Dedifferentiated amniotic fluid mesenchymal stem cell (primary cell): ENCODE data around the gene ZFYVE28.

Source experiments
- DNase-seq: peaks from one replicate; pipeline ENCODE4 v3.0.0-alpha.2; 2016; ENCODE audit errors: extremely low spot score

The ZFYVE28 gene

GRCh38 chr4:2368746-2369437 lies 49.6 kb downstream of the ZFYVE28 start:
- no peak for DNase-seq

DNA sequence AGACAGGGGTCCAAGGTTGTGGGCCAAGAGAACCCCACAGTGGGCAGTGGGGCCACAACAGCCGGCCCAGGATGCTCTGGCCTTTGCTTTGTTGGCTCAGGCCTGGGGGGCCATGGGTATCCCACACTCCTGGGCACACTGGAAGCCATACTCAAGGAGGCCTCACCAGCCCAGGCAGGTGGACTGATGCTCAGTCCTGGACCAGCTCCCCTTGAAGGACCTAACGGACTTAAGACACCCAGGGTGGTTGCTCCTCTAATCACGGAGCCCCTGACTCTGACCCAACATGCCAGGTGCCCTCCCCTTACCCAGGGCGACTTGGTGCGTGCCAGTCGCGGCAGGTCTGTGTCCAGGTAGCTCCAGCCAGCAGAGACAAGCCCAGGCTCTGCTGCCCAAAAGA lies 50.8 kb downstream of the ZFYVE28 start:
- no peak for DNase-seq

DNA sequence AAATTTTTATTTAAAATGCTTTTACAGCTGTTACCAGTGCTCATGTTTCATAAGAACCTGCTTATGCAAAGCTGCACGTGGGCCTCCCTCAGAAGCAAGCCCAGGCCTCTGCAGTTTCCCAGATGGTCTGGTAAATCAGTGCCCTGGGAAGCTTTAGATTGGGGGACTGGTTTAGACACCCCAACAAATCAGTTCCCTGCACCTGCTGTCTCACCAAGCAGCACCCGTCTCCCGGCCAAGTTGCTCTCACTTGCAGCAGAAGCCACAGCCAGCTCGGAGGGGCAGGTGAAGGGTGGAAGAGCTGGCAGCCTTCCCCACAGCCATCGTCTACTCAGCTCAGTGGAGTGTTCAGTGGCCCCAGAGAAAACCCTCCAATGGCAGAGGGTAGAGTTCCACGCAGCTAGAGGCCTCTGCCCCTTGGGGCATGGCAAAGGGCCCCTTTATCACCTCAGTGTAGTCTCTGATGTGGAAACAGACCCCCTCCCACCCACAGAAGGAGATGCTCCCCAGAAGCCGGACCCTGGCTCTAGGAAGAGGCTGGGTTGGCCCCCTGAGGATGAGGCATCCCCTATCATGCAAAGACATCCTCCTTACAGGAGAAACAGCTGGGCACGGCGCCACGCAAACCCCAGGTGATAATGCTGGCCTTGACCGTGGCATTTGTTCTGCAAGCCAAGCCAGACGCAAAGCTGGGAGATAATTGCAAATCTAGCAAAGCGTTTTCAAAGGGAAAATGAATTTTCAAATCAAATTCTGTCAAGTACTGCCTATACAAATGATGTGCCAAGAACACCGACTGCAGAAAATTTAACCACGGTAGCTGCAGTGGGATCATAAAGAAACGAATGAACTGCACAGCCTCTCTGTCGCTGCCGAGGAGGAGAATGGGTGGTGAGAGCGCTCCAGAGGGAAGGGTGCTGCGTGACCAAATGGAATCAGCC lies 51.9 kb downstream of the ZFYVE28 start:
- DNase-seq, result no peak

DNA sequence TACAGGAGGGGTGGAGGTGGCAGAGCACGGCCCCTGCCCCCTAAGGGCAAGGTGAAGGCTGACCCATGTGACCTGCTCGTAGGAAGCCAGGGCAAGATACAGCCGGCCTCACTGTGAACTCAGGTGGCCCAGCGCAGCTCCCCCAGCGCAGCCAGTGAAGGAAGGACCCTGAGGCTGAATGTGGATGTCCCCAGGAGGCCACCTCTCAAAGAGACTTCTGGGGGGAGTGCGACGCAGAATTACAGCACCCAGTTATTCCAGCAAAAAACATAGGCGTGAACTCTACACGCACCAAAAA lies 52.6 kb downstream of the ZFYVE28 start:
- DNase-seq, result no peak

DNA sequence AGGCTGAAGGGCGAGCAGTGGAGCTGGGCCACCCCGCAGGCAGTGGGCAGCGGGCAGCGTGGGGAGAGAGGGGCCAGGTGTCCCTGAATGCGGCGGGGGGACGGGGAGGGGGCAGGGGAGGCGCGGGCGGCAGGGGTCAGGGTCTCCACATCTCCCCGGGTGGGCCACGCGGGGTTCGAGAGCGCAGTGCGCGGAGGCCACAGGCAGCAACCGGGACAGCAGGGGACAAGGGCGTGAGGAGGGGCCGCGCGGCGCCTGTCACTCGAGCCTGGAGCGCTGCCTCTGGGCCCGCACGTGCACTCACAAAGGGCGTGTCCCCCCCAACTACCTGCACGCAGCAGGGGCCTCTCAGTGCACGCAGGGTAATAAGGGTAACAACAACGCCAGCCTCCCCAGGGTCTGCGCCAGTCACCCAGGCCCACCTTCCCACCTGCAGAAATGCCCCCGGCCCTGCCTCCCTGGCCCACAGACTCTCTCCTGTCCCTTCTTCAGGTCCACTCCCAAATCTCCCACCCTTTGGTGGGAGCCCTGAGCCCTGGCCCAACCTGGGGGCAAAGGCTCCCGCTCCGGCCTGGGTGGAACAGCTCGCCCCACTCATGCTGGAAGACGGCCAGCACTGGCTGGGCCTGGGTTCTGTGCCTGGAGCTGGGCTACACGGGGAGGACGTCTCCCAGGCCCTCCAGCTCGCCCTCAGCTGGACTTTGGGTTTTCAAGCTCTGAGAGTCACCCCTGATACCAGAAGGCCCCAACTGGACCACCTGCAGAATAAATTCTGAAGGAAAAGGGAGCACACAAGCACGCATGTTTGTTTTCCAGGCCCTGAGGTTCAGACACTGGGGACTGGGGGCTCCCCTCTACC lies 53.2 kb downstream of the ZFYVE28 start:
- no peak for DNase-seq

GRCh38 chr4:2364654-2365053 lies 53.8 kb downstream of the ZFYVE28 start:
- no peak for DNase-seq

DNA sequence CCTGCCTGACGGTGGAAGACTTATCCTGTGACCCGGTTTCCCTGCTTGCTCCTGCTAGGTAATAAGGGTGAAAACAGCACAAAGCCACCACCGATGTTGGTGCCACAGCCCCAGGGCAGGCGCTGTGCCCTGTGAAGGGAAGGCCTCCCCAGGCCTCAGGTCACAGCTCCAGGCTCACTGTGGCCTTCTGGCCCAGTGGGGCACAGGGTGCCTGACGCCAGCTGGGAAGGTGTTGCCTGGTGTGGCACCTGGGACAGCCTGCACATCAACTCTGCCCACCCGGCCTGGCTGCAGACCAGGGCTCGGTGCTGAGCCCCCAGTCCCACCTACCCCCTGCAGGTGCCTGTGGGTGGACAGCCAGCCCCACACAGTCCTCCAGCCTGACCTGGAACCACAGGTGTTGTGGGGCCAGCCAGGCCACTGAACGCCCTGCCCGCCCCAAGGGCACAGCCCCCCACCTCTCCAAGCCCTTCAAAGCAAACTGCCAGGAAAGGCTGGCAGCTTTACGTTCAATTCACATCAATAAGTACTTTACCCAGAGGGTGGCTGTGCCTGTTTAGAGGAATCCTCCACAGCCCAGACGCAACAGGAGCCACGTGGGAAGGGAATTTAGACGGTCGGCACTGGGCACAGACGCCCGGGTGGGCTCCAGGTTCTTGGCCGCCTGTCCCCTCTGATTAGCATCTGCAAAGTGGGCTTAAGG lies 54.3 kb downstream of the ZFYVE28 start:
- no peak for DNase-seq

DNA sequence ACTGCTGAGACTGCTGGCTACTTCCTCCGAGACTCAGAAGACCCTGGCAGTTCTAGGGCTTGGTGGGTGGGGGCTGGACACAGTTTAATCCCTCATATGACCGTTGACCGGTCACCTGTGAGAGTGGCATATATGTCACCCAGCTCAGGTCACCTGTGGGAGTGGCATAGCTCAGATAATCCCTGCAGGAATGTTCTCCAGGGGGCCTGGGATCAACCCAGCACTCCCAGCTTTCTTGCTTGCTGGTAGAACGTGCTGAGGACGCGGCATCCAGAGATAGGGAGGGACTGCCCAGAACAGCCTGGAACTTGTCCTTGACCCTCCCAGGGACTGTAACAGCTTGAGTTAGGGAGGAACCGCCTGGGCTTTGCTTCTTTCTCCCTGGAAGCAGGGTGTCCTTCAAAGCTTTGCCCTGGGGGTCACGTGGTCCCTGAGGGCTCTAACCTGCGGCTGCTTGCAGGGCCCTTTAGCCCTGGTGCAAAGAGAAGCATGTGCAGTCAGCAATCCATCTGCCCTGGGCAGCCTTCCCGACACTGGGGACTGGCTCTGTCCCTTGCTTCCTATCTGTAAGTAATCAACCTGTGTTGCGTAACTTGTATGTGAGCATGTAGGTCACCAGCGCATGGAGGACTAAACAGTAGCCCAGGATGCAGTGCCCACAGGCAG lies 55.3 kb downstream of the ZFYVE28 start:
- DNase-seq, result no peak

GRCh38 chr4:2362266-2363055 lies 56.0 kb downstream of the ZFYVE28 start:
- no peak for DNase-seq

GRCh38 chr4:2361366-2362265 lies 56.8 kb downstream of the ZFYVE28 start:
- DNase-seq, result no peak

DNA sequence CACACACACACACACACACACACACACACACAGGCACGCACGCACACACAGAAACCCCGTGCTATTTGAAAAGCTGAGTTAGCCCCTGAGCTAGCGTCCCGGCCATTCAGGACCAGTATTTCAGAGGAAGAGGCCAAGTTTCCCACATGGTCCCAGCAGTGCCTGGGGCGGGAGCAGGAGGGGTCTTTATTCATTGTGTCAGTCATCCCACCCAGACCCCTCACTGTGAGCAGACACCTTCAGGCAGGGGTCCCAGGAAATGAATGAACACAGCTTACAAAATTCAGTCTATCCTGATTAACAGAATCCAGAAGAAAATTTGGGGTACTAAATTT lies 58.1 kb downstream of the ZFYVE28 start:
- no peak for DNase-seq

DNA sequence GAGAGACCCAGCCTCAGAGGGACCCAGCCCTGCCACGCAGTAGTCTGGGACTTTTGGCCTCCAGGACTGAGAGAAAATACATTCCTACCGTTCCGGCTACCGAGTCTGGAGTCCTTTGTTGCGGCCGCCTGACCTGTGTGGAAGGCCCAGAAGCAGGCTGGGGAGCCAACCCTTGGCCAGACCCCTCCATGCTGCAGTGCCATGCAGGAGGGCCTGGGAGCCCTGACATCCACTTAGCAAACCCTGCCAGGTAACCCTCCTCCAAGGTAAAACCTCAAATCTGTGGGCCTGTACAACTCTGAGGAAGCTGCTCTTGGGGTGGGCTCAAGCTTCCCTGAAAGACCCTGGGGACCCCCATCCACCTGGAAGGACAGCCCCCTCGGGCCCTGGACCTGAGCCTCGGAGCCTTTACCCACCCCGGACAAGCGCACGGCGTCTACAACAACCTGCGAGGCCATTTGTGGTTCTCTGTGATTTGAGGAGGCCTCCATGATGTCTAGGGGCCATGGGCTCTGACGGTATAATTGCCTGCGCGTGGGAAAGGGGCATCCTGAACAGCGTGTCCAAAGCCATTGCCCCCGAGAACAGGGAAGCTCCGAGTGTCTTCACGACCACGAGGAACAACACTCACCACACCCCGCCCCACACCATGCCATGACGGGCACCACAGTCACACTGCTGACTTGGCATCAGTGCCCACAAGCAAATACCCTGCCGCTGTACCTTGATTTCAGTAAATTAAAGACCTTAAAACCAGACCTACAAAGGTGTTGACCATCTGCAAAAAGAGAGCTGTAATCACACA lies 58.7 kb downstream of the ZFYVE28 start:
- no peak for DNase-seq

DNA sequence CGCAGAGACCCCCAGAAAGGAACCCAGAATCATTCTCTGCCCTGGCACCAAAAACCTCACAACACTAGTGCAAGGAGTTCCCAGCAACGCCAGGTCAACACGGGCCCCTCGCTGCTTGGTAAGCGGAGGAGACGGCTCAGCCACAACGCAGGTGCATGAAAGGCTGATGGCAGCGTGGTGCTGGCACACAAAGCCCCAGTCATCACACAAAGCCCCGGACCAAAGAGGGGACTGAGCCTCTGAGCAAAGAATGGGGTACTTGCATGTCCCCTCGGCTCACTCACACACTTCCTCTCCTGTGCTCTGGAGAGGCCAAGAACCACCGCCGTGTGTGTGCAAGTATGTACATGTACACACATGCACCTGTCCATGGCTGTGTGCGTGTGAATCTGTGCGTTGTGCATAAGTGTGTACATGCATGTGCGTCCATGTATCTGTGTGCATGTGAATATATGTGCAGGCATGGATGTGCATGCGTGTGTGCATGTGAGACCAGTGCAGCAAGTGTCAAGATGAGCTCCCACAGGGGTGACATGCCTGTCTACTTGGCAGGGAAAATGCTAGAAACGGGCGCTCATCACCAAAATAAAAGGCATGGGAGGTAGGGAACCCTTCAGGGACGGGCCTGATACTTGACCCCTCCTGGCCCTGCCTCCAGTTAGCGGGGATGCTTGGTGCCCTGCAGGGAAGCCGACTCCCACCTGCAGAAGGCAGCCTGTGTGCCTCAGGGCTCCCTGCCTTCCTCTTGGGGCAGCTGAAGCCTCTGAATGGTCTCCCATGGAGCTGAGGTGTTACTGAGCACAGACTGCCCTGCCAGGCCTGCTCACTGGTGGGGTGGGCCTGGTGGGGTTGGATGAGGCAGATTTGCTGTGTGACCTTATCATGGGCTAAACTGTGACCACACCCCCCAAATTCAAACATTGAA lies 60.4 kb downstream of the ZFYVE28 start:
- DNase-seq, result no peak

DNA sequence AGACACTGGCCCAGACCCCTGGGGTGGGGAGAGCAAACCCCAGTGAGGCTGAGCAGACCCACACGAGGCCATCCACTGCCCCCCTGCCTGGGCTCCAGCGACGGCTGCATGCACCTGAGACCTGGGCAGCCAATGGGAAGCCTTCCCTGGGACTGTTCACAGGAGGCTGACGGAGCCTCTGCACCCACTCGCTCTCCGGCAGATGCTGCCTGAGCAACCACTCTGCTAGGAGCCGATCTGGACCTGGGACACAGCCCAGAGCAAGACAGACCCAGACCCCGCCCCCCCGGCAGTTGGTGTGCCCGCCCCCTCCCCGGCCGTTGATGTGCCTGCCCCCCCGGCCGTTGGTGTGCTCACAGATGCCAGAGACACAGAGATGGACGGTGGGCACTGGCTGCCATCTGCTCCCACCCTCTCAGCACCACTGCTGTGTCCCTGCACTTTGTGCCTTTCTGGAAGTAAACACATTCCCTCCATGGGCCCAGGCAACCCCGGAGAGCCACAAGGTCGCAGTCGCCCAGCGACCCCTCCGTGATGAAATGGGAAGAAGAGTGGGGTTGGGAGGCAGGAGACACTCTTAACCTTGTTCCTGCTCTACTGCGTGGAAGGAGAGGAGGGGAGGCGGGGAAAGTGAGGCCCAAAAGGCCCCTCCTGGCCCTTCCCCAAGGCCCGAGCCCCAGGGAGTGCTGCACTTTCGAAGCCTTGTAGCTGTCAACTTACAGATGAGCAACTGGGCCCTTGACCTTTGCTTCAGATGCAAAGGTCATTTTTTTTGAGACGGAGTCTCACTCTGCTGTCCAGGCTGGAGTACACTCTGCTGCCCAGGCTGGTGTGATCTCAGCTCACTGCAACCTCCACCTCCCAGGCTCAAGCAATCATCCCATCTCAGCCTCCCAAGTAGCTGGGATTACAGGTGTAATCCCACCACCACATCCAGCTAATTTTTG lies 62.0 kb downstream of the ZFYVE28 start:
- no peak for DNase-seq

- DNase-seq, result no peak
Observed at GRCh38 chr4:2354760-2355159, 63.7 kb downstream of the ZFYVE28 start.

DNA sequence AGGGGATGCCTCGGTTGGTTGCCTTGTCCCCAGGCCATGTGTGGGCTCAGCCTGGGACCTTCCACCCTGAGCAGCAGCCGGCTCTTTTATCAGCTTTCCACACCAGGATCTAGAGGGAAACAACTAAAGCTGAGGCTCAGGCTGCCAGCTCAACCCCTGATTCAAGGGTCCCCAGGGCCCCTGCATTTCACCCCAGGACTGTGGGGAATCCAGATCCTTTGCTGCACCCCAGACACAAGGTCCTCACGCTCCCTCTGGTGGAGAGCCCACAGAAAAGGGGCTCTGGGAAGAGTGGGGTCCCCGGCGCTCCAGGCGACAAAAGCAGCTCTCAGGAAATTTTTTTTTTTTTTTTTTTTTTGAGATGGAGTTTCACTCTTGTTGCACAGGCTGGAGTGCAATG lies 64.3 kb downstream of the ZFYVE28 start:
- no peak for DNase-seq
